DND-41 (cell line): Measurements from ENCODE around the gene MUC5B.

Experiments used
- ATAC-seq: fragments of 200-7000 bp; cut with Tn5 transposase; 3 replicates; pipeline ENCODE4 v1.9.1; 2021; ENCODE audit warnings: low read depth; ENCODE audit not compliant: insufficient read depth
- DNase-seq: peaks from one replicate; pipeline ENCODE4 v3.0.0-alpha.2; 2020
- H2AFZ ChIP-seq: 2 replicates; pipeline ENCODE4 v1.6.0; 2012; ENCODE audit warnings: low read depth, low read length
- H3K27ac ChIP-seq: 2 replicates; pipeline ENCODE4 v1.5.1; 2012; ENCODE audit warnings: low read length, inconsistent platforms
- H3K27me3 ChIP-seq: fragments of 200-600 bp; sonication (generic); 2 replicates; pipeline ENCODE4 v1.6.0; 2012; ENCODE audit warnings: low read length, mild to moderate bottlenecking, inconsistent platforms; ENCODE audit not compliant: insufficient read depth, poor library complexity
- H3K36me3 ChIP-seq: 2 replicates; pipeline ENCODE4 v1.5.1; 2012; ENCODE audit warnings: low read length, inconsistent platforms; ENCODE audit not compliant: insufficient read depth
- H3K4me1 ChIP-seq: 2 replicates; pipeline ENCODE4 v1.5.1; 2012; ENCODE audit warnings: mild to moderate bottlenecking, low read length; ENCODE audit not compliant: insufficient read depth
- H3K4me2 ChIP-seq: 2 replicates; pipeline ENCODE4 v1.6.0; 2012; ENCODE audit warnings: mild to moderate bottlenecking, moderate library complexity, low read length, inconsistent platforms; ENCODE audit not compliant: insufficient read depth
- H3K4me3 ChIP-seq, 2 experiments: fragments of 200-600 bp in 1 of 2; shearing (Covaris generic) in 1 of 2; 2 replicates each; pipeline ENCODE4 v1.5.1; 2012 to 2016; ENCODE audit warnings: inconsistent platforms in 2 of 2, low read length in 2 of 2, mild to moderate bottlenecking in 2 of 2, low read depth in 1 of 2, moderate library complexity in 1 of 2
- H3K79me2 ChIP-seq: 2 replicates; pipeline ENCODE4 v1.6.0; 2012; ENCODE audit warnings: low read length, inconsistent platforms; ENCODE audit not compliant: insufficient read depth
- H3K9ac ChIP-seq: 2 replicates; pipeline ENCODE4 v1.6.0; 2012; ENCODE audit warnings: low read depth, mild to moderate bottlenecking, inconsistent platforms, low read length, moderate library complexity
- H3K9me3 ChIP-seq: 2 replicates; pipeline ENCODE4 v1.5.1; 2012; ENCODE audit warnings: low read length, moderate library complexity, mild to moderate bottlenecking, inconsistent platforms; ENCODE audit not compliant: insufficient read depth, severe bottlenecking
- H4K20me1 ChIP-seq: 2 replicates; pipeline ENCODE4 v1.6.0; 2012; ENCODE audit warnings: low read length; ENCODE audit not compliant: insufficient read depth
- CTCF ChIP-seq: IDR thresholded peaks from 2 replicates; pipeline ENCODE4 v1.5.1; 2012; ENCODE audit warnings: borderline replicate concordance, low read length, moderate library complexity, mild to moderate bottlenecking; ENCODE audit not compliant: poor library complexity, severe bottlenecking; ENCODE audit errors: extremely low read depth
- EZH2 ChIP-seq: IDR thresholded peaks from 3 replicates; pipeline ENCODE4 v1.6.1; 2012; ENCODE audit warnings: borderline replicate concordance, low read depth, mild to moderate bottlenecking, moderate library complexity, low read length, inconsistent platforms; ENCODE audit not compliant: severe bottlenecking

Gene MUC5B

GRCh38 chr11:1193326-1194230 is 29.3 kb upstream of the MUC5B start:
- Histone ChIP-seq H4K20me1 (no peaks in the 10 kb centered on the region; the same call in 1 of the 2 replicates), H3K79me2 (no peaks in the 10 kb centered on the region), H3K4me2 (no peak overlapping the region), H3K27ac (no peak overlapping the region), H3K9me3 (no peaks in the 10 kb centered on the region), H3K4me3 (no peak overlapping the region), H2AFZ (no peak overlapping the region), H3K9ac (no peak overlapping the region), H3K36me3 (no peaks in the 10 kb centered on the region), H3K27me3 (no peaks in the 10 kb centered on the region), H3K4me1 (no peaks in the 10 kb centered on the region)
- TF ChIP-seq CTCF: no peak
- TF ChIP-seq EZH2: no peak
- ATAC-seq: no peak
- DNase-seq: no peak

GRCh38 chr11:1194231-1194976 is 28.5 kb upstream of the MUC5B start:
- Histone ChIP-seq H3K36me3 (no peaks in the 10 kb centered on the region), H3K79me2 (no peaks in the 10 kb centered on the region), H2AFZ (no peak overlapping the region), H4K20me1 (no peaks in the 10 kb centered on the region; the same call in 1 of the 2 replicates), H3K27me3 (no peaks in the 10 kb centered on the region), H3K4me1 (no peaks in the 10 kb centered on the region), H3K9ac (no peak overlapping the region), H3K27ac (no peak overlapping the region), H3K4me3 (no peak overlapping the region), H3K9me3 (no peaks in the 10 kb centered on the region), H3K4me2 (no peak overlapping the region)
- no peak for ATAC-seq
- no peak for TF ChIP-seq EZH2
- no peak for TF ChIP-seq CTCF
- DNase-seq: no peak

- TF ChIP-seq EZH2 (no peak), CTCF (no peak)
- H2AFZ ChIP-seq: no peak overlapping the region
- no peaks in the 10 kb centered on the region; the same call in 1 of the 2 replicates for H4K20me1 ChIP-seq
- DNase-seq: no peak
- H3K4me3 ChIP-seq: no peak overlapping the region
- no peaks in the 10 kb centered on the region for H3K36me3 ChIP-seq
- H3K4me1 ChIP-seq: no peaks in the 10 kb centered on the region
- no peak overlapping the region for H3K4me2 ChIP-seq
- no peak overlapping the region for H3K27ac ChIP-seq
- ATAC-seq: no peak
- no peak overlapping the region for H3K9ac ChIP-seq
- H3K9me3 ChIP-seq: no peaks in the 10 kb centered on the region
- no peaks in the 10 kb centered on the region for H3K79me2 ChIP-seq
- H3K27me3 ChIP-seq: no peaks in the 10 kb centered on the region
These were observed 27.7 kb upstream of the MUC5B start for GRCh38 chr11:1194977-1195681.
